Effector memory CD4-positive, alpha-beta T cell (primary cell): ENCODE data around the gene GPT2.

Experiments
- DNase-seq, 3 donors: peaks; one replicate each; pipeline ENCODE4 v3.0.0-alpha.2; 2020
- H3K27ac ChIP-seq: 2 replicates; pipeline ENCODE4 v1.7.0; 2013; ENCODE audit warnings: mild to moderate bottlenecking, low read length, moderate library complexity; ENCODE audit not compliant: insufficient read depth, poor library complexity, severe bottlenecking
- H3K27me3 ChIP-seq: replicated peaks from 2 replicates; pipeline ENCODE4 v1.7.0; 2013; ENCODE audit warnings: mild to moderate bottlenecking, low read length; ENCODE audit not compliant: insufficient read depth, control insufficient read depth, poor library complexity, severe bottlenecking
- H3K36me3 ChIP-seq: 2 replicates; pipeline ENCODE4 v1.7.0; 2013; ENCODE audit warnings: mild to moderate bottlenecking, low read length, moderate library complexity; ENCODE audit not compliant: control insufficient read depth, insufficient read depth
- H3K4me1 ChIP-seq: 2 replicates; pipeline ENCODE4 v1.7.0; 2013; ENCODE audit warnings: low read length, mild to moderate bottlenecking; ENCODE audit not compliant: control insufficient read depth, insufficient read depth, poor library complexity, severe bottlenecking
- H3K4me3 ChIP-seq: 2 replicates; pipeline ENCODE4 v1.7.0; 2013; ENCODE audit warnings: low read length, low read depth, mild to moderate bottlenecking; ENCODE audit not compliant: insufficient read depth, poor library complexity, severe bottlenecking
- H3K9me3 ChIP-seq: 2 replicates; pipeline ENCODE4 v1.7.0; 2013; ENCODE audit warnings: mild to moderate bottlenecking, low read length, moderate library complexity; ENCODE audit not compliant: control insufficient read depth

GPT2 gene

GRCh38 chr16:46897471-46897870 lies 13.3 kb downstream of the GPT2 start:
- no peaks in the 10 kb centered on the region for H3K9me3 ChIP-seq
- no peaks in the 10 kb centered on the region for H3K36me3 ChIP-seq
- no peak for DNase-seq
- H3K27me3 ChIP-seq, result no peaks in the 10 kb centered on the region
- no peak overlapping the region for H3K27ac ChIP-seq
- no peaks in the 10 kb centered on the region for H3K4me1 ChIP-seq
- H3K4me3 ChIP-seq, result no peak overlapping the region

GRCh38 chr16:46898006-46898405 lies 13.8 kb downstream of the GPT2 start:
- Histone ChIP-seq H3K27ac (no peak overlapping the region), H3K4me1 (no peaks in the 10 kb centered on the region), H3K4me3 (no peak overlapping the region), H3K9me3 (no peaks in the 10 kb centered on the region), H3K27me3 (no peaks in the 10 kb centered on the region), H3K36me3 (no peaks in the 10 kb centered on the region)
- no peak for DNase-seq

- Histone ChIP-seq H3K36me3 (no peaks in the 10 kb centered on the region), H3K4me3 (no peak overlapping the region), H3K27me3 (no peaks in the 10 kb centered on the region), H3K9me3 (no peaks in the 10 kb centered on the region), H3K27ac (no peak overlapping the region), H3K4me1 (no peaks in the 10 kb centered on the region)
- DNase-seq, result no peak
Measured at GRCh38 chr16:46899443-46900143, 15.4 kb downstream of the GPT2 start.

- Histone ChIP-seq H3K4me3 (no peak overlapping the region), H3K4me1 (no peaks in the 10 kb centered on the region), H3K27me3 (no peaks in the 10 kb centered on the region), H3K36me3 (no peaks in the 10 kb centered on the region), H3K27ac (no peak overlapping the region), H3K9me3 (no peaks in the 10 kb centered on the region)
- no peak for DNase-seq
Measured at GRCh38 chr16:46900455-46901235, 16.5 kb downstream of the GPT2 start.

GRCh38 chr16:46901709-46902108 lies 17.5 kb downstream of the GPT2 start:
- H3K9me3 ChIP-seq, result no peaks in the 10 kb centered on the region
- no peak for DNase-seq
- H3K27me3 ChIP-seq, result no peaks in the 10 kb centered on the region
- no peaks in the 10 kb centered on the region for H3K4me1 ChIP-seq
- H3K36me3 ChIP-seq, result no peaks in the 10 kb centered on the region
- no peak overlapping the region for H3K4me3 ChIP-seq
- no peak overlapping the region for H3K27ac ChIP-seq

GRCh38 chr16:46903255-46903905 lies 19.2 kb downstream of the GPT2 start:
- Histone ChIP-seq H3K36me3 (no peaks in the 10 kb centered on the region), H3K9me3 (no peaks in the 10 kb centered on the region)

GRCh38 chr16:46904471-46904870 lies 20.3 kb downstream of the GPT2 start:
- H3K36me3 ChIP-seq, result no peaks in the 10 kb centered on the region

More at GRCh38 chr16:46903255-46903905, 19.2 kb downstream of the GPT2 start:
- no peak overlapping the region for H3K4me3 ChIP-seq
- H3K4me1 ChIP-seq, result no peaks in the 10 kb centered on the region
- no peaks in the 10 kb centered on the region for H3K27me3 ChIP-seq
- no peak overlapping the region for H3K27ac ChIP-seq
- no peak for DNase-seq

GRCh38 chr16:46906360-46907060 lies 22.3 kb downstream of the GPT2 start:
- DNase-seq, result no peak
- Histone ChIP-seq H3K27ac (no peak overlapping the region), H3K4me1 (no peaks in the 10 kb centered on the region), H3K36me3 (no peaks in the 10 kb centered on the region), H3K4me3 (no peak overlapping the region), H3K9me3 (no peaks in the 10 kb centered on the region), H3K27me3 (no peaks in the 10 kb centered on the region)

More at GRCh38 chr16:46904471-46904870, 20.3 kb downstream of the GPT2 start:
- no peak overlapping the region for H3K4me3 ChIP-seq
- no peaks in the 10 kb centered on the region for H3K4me1 ChIP-seq
- H3K27ac ChIP-seq, result no peak overlapping the region
- no peaks in the 10 kb centered on the region for H3K27me3 ChIP-seq
- H3K9me3 ChIP-seq, result no peaks in the 10 kb centered on the region
- DNase-seq, result no peak

- Histone ChIP-seq H3K27ac (no peak overlapping the region), H3K36me3 (no peaks in the 10 kb centered on the region), H3K27me3 (no peaks in the 10 kb centered on the region), H3K4me1 (no peaks in the 10 kb centered on the region), H3K9me3 (no peaks in the 10 kb centered on the region), H3K4me3 (no peak overlapping the region)
- DNase-seq, result no peak
Measured at GRCh38 chr16:46907061-46907774, 23.1 kb downstream of the GPT2 start.
